Measurements from ENCODE around the gene ARHGEF19. TPM values are rescaled to one million over a fixed set of nuclear protein-coding genes. Genes with fewer than 3 reads are reported as not detected.

ARHGEF19 gene
- total RNA-seq, 1 donor, result 6.5 TPM

DNA sequence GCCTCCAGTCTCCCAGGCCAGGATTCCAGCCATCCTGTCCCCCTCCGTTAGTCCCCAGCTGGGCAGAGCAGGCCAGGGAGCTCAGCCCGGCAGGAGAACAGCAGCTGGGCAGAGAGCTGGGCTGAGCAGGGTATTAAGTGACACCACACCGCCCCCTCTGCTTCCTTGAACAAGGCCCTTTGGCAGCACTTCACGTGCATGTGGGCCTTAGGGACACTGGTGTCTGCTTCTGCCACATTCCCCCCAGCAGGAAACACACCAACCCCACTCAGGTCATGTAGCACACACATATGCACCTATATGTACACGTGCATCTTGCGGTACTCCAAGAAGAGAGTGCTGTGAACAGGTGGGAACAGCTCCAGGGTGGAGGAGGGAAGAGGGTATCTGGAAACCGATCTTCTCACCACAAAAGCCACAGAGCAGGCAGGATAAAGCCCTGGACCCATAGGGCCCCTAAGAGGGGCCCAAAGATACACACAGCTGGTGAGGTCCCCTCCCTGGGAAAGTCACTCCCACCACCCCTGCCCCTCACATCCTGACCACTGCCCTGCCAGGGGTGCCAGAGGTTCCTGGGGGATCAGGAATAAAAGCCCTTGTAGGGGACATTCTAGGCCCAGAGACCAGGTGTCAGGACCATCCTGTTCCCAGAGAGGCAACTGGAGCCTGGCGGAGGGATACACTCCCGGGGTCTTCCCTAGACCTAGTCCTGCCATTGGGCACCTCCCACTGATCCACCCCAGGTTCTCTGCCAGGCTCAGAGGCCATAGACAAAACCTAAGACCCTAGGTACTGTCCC lies 61.1 kb downstream of the ARHGEF19 start:
- peaks cover 90% of the 10 kb centered on the region for H3K79me2 ChIP-seq (ENCODE audit: insufficient read depth, low read length)
- TF ChIP-seq, protein P1, sequence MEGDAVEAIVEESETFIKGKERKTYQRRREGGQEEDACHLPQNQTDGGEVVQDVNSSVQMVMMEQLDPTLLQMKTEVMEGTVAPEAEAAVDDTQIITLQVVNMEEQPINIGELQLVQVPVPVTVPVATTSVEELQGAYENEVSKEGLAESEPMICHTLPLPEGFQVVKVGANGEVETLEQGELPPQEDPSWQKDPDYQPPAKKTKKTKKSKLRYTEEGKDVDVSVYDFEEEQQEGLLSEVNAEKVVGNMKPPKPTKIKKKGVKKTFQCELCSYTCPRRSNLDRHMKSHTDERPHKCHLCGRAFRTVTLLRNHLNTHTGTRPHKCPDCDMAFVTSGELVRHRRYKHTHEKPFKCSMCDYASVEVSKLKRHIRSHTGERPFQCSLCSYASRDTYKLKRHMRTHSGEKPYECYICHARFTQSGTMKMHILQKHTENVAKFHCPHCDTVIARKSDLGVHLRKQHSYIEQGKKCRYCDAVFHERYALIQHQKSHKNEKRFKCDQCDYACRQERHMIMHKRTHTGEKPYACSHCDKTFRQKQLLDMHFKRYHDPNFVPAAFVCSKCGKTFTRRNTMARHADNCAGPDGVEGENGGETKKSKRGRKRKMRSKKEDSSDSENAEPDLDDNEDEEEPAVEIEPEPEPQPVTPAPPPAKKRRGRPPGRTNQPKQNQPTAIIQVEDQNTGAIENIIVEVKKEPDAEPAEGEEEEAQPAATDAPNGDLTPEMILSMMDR (IDR thresholded peaks at IDR 0.05; ENCODE audit: extremely low read depth, low read depth, low read length), result no peak
- DNase-seq (ENCODE audit: insufficient read length, low spot score, missing footprints), result peak; percentile 95
- no peaks in the 10 kb centered on the region for H3K9me3 ChIP-seq (ENCODE audit: low read depth, low read length)
- peaks cover 78% of the 10 kb centered on the region for H3K4me1 ChIP-seq (ENCODE audit: insufficient read depth, low read length)
- peak overlapping the region; percentile 89 for H3K4me2 ChIP-seq (ENCODE audit: insufficient read depth, low read length)
- no peaks in the 10 kb centered on the region for H3K27me3 ChIP-seq (ENCODE audit: insufficient read depth, low read length)
- peak overlapping the region; percentile 29 for H3K4me3 ChIP-seq (ENCODE audit: insufficient read depth, low read length)
- peaks cover 21% of the 10 kb centered on the region for H4K20me1 ChIP-seq (ENCODE audit: insufficient read depth, low read length)
- no peak overlapping the region for H2AFZ ChIP-seq (ENCODE audit: low read length)
- peak overlapping the region; percentile 62 for H3K27ac ChIP-seq (ENCODE audit: low read depth, low read length)
- H3K36me3 ChIP-seq (ENCODE audit: insufficient read depth, low read length), result peaks cover 37% of the 10 kb centered on the region

- H3K4me3 ChIP-seq (ENCODE audit: insufficient read depth, low read length), result peak overlapping the region; percentile 29
- TF ChIP-seq, protein P1 (IDR thresholded peaks at IDR 0.05; ENCODE audit: extremely low read depth, low read depth, low read length), result no peak
- H3K27me3 ChIP-seq (ENCODE audit: insufficient read depth, low read length), result no peaks in the 10 kb centered on the region
- H3K27ac ChIP-seq (ENCODE audit: low read depth, low read length), result peak overlapping the region; percentile 62
- H3K9me3 ChIP-seq (ENCODE audit: low read depth, low read length), result no peaks in the 10 kb centered on the region
- H3K36me3 ChIP-seq (ENCODE audit: insufficient read depth, low read length), result peaks cover 41% of the 10 kb centered on the region
- no peak overlapping the region for H2AFZ ChIP-seq (ENCODE audit: low read length)
- H4K20me1 ChIP-seq (ENCODE audit: insufficient read depth, low read length), result peaks cover 21% of the 10 kb centered on the region
- H3K4me2 ChIP-seq (ENCODE audit: insufficient read depth, low read length), result peak overlapping the region; percentile 89
- H3K79me2 ChIP-seq (ENCODE audit: insufficient read depth, low read length), result peaks cover 85% of the 10 kb centered on the region
- peaks cover 82% of the 10 kb centered on the region for H3K4me1 ChIP-seq (ENCODE audit: insufficient read depth, low read length)
- DNase-seq (ENCODE audit: insufficient read length, low spot score, missing footprints), result peak; percentile 10
Observed at GRCh38 chr1:16150508-16150907, 61.9 kb downstream of the ARHGEF19 start.

GRCh38 chr1:16149702-16150488 lies 62.6 kb downstream of the ARHGEF19 start:
- H3K79me2 ChIP-seq (ENCODE audit: insufficient read depth, low read length), result peaks cover 85% of the 10 kb centered on the region
- no peak overlapping the region for H2AFZ ChIP-seq (ENCODE audit: low read length)
- no peaks in the 10 kb centered on the region for H3K9me3 ChIP-seq (ENCODE audit: low read depth, low read length)
- H3K4me2 ChIP-seq (ENCODE audit: insufficient read depth, low read length), result no peak overlapping the region
- DNase-seq (ENCODE audit: insufficient read length, low spot score, missing footprints), result peak; percentile 61
- peaks cover 21% of the 10 kb centered on the region for H4K20me1 ChIP-seq (ENCODE audit: insufficient read depth, low read length)
- TF ChIP-seq, protein P1 (IDR thresholded peaks at IDR 0.05; ENCODE audit: extremely low read depth, low read depth, low read length), result no peak
- no peaks in the 10 kb centered on the region for H3K27me3 ChIP-seq (ENCODE audit: insufficient read depth, low read length)
- no peak overlapping the region for H3K4me3 ChIP-seq (ENCODE audit: insufficient read depth, low read length)
- H3K27ac ChIP-seq (ENCODE audit: low read depth, low read length), result peak overlapping the region; percentile 37
- H3K36me3 ChIP-seq (ENCODE audit: insufficient read depth, low read length), result peaks cover 41% of the 10 kb centered on the region
- peaks cover 88% of the 10 kb centered on the region for H3K4me1 ChIP-seq (ENCODE audit: insufficient read depth, low read length)

DNA sequence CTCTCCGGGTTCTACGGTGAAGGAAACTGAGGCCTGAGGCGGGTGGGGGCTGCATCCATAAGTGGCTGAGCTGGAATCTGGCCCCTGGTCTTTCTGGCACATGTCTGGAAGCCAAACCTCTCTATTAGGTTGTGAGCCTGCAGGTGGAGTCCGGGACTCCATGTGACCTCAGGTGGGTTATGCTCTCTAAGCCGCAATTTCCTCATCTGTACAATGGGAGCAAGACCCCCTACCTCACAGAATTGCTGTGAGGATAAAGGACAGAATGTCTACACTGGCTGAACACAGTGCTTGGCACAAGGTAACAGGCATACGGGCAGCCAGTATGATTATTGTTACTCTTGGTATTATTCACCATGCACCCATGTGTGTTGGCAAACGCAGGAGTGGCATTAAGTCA lies 63.3 kb downstream of the ARHGEF19 start:
- H3K27me3 ChIP-seq (ENCODE audit: insufficient read depth, low read length), result no peaks in the 10 kb centered on the region
- peaks cover 93% of the 10 kb centered on the region for H3K4me1 ChIP-seq (ENCODE audit: insufficient read depth, low read length)
- no peak overlapping the region for H2AFZ ChIP-seq (ENCODE audit: low read length)
- H3K36me3 ChIP-seq (ENCODE audit: insufficient read depth, low read length), result peaks cover 48% of the 10 kb centered on the region
- peak; percentile 60 for DNase-seq (ENCODE audit: insufficient read length, low spot score, missing footprints)
- H3K4me3 ChIP-seq (ENCODE audit: insufficient read depth, low read length), result no peak overlapping the region
- no peak overlapping the region for H3K27ac ChIP-seq (ENCODE audit: low read depth, low read length)
- H3K79me2 ChIP-seq (ENCODE audit: insufficient read depth, low read length), result peaks cover 85% of the 10 kb centered on the region
- H3K9me3 ChIP-seq (ENCODE audit: low read depth, low read length), result no peaks in the 10 kb centered on the region
- H3K4me2 ChIP-seq (ENCODE audit: insufficient read depth, low read length), result no peak overlapping the region
- H4K20me1 ChIP-seq (ENCODE audit: insufficient read depth, low read length), result peaks cover 14% of the 10 kb centered on the region
- TF ChIP-seq, protein P1 (IDR thresholded peaks at IDR 0.05; ENCODE audit: extremely low read depth, low read depth, low read length), result no peak

All from osteoblast (primary cell).